ENCODE data around the gene OPCML.

Gene OPCML

DNA sequence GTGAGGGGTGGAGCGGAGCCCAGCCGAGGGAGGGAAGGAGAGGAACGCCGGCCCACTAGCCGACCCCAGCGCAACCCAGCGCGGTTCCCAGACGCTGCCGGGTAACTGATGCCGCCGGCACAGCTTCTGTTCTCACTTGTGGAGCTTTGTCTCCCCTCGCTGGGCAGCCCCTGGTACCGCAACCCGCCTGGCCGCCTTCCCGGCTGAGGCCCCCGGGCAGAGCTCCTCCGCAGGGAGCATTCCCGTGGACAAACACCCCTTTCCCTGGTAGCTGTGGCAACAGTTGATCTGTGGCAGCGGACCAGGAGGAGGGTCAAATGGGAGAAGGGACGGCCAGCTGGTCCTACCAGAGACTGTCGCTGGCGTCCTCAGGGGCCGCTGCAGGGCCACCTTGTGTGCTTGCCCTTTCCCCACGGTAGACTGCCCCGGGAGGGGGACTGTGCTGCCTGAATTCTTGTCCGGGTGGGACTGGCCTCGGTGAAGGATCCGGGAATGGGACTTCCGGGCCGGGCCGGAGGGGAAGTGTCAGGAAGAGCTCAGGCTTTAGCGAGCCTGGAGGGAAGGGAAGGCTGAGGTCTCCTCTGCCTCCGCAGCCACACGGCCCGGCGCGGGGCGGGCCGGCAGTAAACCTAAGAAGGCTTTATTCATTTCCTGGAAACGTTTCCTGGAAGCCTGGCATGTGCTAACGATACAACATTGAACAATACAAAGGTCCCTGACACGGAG, 468.0 kb downstream of the OPCML start:
- DNase-seq = no peak

- no peak for DNase-seq
These were observed 473.8 kb downstream of the OPCML start for GRCh38 chr11:133058501-133058900.

DNA sequence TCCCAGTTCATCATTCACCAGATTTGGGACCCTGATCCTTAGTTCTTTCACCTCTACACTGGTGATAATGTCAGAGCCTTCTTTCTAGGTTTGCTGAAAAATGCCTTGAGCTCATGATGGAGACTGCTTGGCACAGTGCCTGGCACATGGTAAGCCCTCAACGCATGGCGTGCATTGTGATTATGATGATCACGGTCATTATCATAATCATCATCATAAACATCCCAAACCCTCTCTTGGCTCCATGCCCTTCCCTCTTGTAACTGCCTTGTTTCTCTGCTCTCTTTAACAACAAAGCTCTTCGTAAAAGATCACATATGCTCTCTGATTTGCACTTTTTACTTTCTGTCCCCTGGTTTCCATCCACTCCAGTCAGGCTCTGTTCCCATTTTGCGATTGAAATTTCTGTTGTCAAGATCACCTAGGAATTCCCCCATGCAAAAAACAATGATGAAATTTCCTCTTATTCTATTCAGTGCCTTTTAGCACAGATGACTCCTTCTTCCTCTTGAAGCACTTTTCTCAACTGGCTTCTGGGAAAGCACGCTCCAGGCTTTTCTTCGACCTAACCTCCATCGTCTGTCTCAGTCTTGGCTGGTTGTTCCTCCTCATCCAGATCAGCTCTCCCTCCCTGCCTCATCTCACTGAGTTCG, 479.1 kb downstream of the OPCML start:
- DNase-seq = no peak

GRCh38 chr11:133052537-133052936, 479.8 kb downstream of the OPCML start:
- no peak for DNase-seq

DNA sequence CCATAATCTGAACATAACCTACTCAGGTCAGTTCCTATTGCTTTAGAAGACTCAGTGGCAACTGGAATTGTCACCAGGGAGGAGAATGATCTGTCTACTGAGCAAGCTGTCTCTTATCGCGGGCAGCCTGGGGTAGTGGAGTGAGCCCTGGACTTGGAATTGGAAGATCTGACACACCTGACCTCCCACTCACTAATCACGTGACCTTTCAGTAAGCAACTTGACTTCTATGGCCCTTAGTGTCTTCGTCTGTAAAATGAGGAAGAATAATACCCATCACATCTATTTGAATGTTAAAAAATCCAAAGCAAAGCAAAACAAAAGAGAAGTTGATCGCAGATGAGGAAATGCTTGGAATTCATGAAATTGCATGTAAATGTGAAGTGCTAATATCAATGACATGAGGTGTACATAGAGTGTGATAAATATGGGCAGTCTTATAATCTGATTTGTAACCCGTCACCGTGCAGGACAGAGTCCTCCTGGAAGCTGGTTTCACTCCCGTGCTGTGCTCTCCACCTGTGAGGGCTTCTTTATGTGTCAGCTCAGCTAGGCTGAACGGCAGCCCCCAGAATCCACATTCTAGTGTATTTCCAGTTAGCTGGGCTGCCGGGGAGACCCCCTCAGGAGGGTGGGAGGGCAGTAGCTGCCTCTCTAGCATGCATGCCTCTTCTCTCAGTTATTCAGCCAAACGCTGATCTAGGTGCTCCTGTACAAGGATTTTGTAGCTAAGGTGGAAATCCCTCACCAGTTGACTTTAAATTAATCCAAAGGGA, 482.9 kb downstream of the OPCML start:
- DNase-seq = no peak

GRCh38 chr11:133048270-133048669, 484.0 kb downstream of the OPCML start:
- no peak for DNase-seq

DNA sequence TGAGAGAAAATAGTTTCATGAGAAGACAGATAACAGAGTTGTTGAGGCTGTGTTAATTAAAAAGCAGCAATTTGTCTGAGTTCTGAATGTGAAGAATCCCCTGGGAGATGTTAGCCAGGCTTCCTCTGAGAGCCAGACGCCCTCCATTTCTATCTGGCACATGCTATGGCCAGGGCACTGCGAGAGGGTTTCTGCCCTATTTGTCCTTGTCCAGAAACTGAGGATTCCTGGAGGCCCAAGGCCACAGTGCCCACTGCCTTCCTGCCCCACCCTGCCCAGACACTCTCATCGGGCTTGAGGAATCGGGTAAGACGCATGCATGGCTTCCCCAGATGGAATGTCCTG, 484.6 kb downstream of the OPCML start:
- DNase-seq = no peak

GRCh38 chr11:133047036-133047770, 485.1 kb downstream of the OPCML start:
- DNase-seq = no peak

DNA sequence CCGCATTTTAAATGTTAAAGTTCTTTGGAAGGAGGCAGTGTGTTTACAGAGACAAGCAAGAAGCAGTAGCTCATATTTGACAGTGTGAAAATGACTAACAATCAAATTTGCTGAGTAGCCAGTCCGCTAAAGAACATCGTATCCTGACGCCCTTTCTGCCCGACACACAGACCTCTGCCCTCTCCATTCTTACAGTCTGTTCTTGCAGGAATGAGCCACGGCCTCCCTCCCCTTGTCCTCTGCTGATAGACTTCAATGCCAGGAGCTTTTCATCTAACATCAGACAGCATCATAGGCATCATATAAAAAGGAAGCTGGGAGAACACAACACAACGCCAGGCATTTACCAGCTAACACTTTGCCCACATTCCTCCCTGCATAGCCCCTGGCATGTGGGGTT, 486.0 kb downstream of the OPCML start:
- no peak for DNase-seq

DNA sequence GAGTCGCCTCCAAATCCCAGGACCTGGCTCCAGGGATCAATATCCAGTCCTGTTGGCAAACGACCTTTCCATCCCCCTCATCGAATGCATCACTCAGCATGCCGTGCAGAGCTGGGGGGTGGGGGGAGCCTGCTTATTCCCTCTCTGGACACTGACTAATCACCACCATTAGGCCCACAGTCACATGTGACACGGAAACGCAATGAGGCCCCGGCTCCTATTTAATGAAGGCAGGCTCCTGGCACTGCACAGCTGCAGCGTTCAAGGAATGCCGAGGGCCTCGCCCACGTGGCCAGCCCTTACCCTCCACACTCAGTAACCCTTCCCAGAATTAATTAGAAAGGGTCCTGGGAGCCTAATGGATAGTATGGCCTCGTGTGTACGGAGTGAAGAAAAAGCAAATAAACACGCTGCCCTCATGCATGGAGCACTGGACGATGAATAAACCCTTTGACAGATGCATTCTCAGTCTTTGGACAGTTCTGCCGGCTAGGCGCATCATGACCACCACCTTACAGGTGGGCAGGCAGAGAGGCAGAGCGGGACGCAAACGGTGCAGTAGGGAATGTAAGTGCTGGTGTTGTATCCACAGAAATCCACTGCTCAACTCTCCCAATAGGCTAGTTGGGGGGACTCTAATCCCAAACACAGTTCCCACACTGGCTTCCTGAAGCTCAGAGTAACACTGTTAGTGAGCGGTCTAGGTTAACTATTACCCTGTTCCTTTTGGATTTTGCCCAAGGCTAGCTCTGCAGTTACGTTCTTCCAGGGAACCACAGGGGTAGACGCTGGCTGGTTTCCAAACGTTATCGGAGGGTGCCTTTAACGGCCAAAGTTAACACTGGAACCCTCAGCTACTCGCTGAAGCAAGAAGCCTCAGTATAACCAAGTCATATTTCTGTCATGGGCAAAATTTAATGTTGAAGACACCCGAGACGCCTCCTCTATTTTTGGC, 490.1 kb downstream of the OPCML start:
- no peak for DNase-seq

- DNase-seq = no peak
These were observed 491.1 kb downstream of the OPCML start for GRCh38 chr11:133041181-133041580.

- no peak for DNase-seq
These were observed 491.9 kb downstream of the OPCML start for GRCh38 chr11:133040289-133040900.

DNA sequence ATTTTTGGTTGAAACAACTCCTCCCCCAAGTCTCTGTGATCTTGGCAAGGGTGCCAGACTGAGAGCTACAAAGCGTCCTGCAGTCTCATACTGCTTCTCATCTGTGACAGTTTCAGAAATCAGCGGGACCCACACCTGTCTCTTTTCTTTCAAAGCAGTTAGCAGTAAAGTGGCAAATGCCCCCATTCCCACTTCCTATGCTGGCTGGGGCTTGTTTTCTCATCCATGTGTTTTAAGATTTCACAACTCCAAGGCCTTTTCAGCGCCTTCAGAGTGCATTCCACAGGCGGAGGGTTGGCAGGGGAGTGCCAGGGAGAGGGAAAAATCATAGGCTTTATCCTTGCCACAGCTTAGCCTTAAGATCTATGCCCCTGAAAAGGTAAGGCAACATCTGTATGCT, 493.5 kb downstream of the OPCML start:
- DNase-seq = no peak

GRCh38 chr11:133034929-133035328, 497.4 kb downstream of the OPCML start:
- DNase-seq = no peak

GRCh38 chr11:133029107-133029506, 503.2 kb downstream of the OPCML start:
- no peak for DNase-seq

DNA sequence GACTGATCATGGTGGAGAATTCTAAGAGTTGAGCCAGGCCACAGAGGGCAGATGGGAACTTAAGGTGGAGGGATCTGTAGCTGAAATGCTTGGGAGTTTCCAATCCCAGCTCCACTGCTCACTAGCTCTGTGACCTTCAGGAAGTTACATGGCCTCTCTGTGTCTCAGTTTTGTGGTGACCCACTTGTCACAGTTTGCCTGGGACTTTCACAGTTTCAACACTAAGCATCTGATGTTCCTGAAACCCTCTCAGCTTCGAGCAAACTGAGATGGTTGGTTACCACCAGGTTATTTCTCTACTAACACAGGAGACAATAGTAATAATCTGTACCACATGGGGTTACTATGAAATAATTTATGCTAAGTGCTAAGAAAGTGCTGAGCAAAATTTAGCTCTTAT, 505.3 kb downstream of the OPCML start:
- DNase-seq = no peak

DNA sequence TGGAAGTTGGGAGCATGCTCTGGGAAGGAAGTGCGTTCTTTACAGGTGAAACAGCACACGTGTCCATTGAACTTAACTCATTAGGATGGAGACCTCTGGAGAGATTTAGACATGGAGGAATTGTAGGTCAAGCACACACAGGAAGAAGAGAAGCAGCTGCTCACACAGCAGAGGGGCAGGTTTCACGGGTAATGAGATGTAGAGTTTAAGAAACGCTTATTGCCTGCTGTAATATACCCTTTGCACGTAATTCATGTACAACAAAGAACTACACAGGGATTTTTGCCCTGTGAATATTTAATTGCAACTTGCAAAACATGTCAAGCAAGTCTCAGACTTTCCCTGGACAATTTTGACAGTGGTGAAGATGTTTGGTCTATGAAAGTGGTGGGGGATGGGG, 508.0 kb downstream of the OPCML start:
- no peak for DNase-seq

DNA sequence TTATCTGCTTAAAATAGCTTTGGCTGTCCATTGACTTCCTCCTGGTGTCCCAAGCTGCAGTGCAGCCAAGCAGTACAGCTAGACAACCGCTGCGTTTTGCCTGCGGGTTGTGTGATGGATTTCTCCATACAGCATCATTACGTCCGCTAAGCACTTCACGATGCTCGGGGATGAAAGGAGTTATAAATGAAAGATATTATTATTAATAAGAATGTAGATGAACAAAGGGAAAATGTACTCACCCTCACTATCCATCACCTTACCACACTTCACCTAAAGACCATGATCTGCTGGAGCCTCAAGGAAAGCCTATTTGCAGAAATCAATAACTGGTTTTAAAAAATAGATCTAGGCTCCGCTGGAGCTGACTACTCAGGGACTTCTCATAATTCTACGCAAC, 509.1 kb downstream of the OPCML start:
- no peak for DNase-seq

DNA sequence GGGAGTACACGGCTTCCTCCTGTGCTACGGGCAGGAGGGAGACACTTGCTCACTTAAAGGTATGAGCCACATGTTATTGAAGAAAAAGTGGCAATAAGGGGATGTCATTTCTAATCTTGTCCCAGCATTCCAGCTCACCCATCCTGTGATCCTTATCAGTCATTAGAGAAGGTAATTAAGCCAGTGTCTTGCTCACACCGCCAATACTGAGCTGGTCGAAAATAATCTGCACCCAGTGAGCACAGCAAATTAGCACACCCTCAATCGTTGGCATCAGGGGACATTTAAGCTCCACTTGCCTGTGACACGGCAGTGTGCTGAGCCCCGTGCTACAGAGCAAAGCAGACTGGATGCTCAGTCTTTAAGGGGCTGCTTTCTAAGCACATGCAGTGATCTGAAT, 510.7 kb downstream of the OPCML start:
- DNase-seq = no peak

DNA sequence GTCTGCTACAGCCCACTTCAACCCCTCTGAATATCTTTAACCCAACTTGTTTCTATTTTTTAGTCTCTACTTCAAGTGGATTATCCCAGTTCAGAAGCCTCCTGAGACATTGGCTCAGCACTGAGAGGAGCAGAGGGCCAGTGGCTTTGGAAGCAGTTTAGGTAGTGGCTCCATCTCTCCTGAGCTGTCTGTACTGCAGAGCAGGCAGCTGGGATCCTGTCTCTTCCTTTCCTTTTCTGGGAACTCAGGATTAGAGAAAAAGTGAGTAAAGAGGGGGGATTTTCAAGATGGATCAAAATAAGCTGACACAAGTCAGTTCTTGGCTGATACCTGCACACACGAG, 512.0 kb downstream of the OPCML start:
- DNase-seq = no peak

DNA sequence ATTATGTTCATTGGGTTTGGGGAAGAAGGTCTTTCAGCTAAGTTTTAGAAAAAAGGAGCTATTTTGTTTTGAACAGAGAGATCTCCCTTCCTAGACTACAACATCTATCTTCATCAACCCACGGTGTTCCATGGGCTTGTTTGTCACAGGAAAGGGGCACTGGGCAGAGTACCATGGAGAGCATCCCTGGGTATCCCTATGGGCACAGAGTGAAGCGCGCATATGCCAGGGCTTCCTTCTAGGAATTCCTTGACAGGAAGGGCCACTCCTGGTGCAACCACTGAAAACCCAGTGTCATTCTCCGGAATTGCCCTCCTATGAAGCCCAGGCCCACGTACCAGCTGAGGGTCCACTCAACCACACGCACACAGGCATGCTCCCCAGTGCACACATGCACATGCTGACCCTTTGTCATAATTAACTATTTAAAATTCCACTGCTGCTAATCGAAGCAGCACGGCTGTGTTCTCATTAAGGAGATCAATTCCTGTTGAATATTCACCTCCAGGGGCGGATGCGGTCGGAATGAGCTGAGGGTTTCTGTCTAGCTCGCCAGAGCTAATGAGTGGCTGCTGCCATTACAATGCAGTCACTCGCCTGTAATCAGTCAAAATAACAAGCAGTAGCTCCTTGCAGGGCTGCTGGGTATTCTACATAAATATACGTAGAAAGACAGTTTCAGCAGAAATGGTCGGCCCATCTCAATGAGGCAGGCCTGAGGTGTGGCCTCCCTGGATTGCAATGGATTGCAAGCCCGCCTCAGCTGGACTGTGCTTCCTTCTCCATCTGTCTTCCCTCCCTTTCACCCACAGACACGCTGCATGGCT, 512.5 kb downstream of the OPCML start:
- no peak for DNase-seq
